Testis (tissue), 5 donors: ENCODE measurements around the gene PSG5. TPM values are rescaled to one million over a fixed set of nuclear protein-coding genes. Genes with fewer than 3 reads are reported as not detected.
"Not testable (repeated sequence)": the region's sequence is repeated elsewhere in the genome, so short reads cannot be mapped to it uniquely, and the experiment has no call there.

Experiments used
- DNase-seq: peaks from one replicate; pipeline ENCODE4 v3.0.0-alpha.2; 2019
- H3K27ac ChIP-seq, 2 donors: fragments of 200-600 bp; sonication (generic); one replicate each; pipeline ENCODE4 v1.5.1; 2019
- H3K27me3 ChIP-seq: fragments of 200-600 bp; sonication (generic); one replicate; pipeline ENCODE4 v1.5.1; 2019
- H3K36me3 ChIP-seq: fragments of 200-600 bp; sonication (generic); one replicate; pipeline ENCODE4 v1.5.1; 2017; ENCODE audit warnings: low read depth; ENCODE audit errors: missing control alignments
- H3K4me1 ChIP-seq: fragments of 200-600 bp; sonication (generic); one replicate; pipeline ENCODE4 v1.5.1; 2019
- H3K4me3 ChIP-seq, 2 donors: fragments of 200-600 bp; sonication (generic); one replicate each; pipeline ENCODE4 v1.5.1; 2017 to 2019
- H3K9me3 ChIP-seq: fragments of 200-600 bp; sonication (generic); one replicate; pipeline ENCODE4 v1.5.1; 2017
- CTCF ChIP-seq, 3 experiments: fragments of 450-650 bp in 2 of 3; fragments of 200-600 bp in 1 of 3; sonication (generic) in 1 of 3; IDR thresholded peaks; one replicate each; pipeline ENCODE4 v1.5.1; 2016 to 2019; ENCODE audit warnings: antibody characterized with exemption in 3 of 3, mild to moderate bottlenecking in 2 of 3, moderate library complexity in 1 of 3
- POLR2A ChIP-seq: fragments of 450-650 bp; IDR thresholded peaks from one replicate; pipeline ENCODE4 v1.6.1; 2017; ENCODE audit warnings: antibody characterized with exemption, mild to moderate bottlenecking, moderate library complexity
- WGBS, 2 donors: methylation state at CpG; one replicate each; pipeline ENCODE4 v1.1.5; 2018; 5-methylcytosine and 5-hydroxymethylcytosine counted together
- intact Hi-C: fragments of 100-400 bp; cut with DNase I; formaldehyde crosslinking; loops from one replicate; pipeline ENCODE4 v1.15.1; 2023; ENCODE audit warnings: low total_unique reads
- long read RNA-seq, 2 donors: transcript quantifications; one replicate each; lab custom pipeline, GENCODE V29; 2026
- polyA plus RNA-seq: library from polyadenylated mRNA; stranded (reverse); fragments of 350-450 nt; fragmentation: Illumina TruSeq; extraction: RNeasy Lipid Tissue Mini Kit (QIAGEN cat#74804); gene quantifications from one replicate; pipeline ENCODE4 v1.2.3, GENCODE V29; 2014; ENCODE audit warnings: low read depth, low replicate concordance; ENCODE audit not compliant: insufficient read depth
- total RNA-seq, 2 donors: library from RNA; depleted of rRNA; stranded (reverse); fragments of >200 nt; gene quantifications; one replicate each; pipeline ENCODE4 v1.2.3, GENCODE V29; 2016

The PSG5 gene
- total RNA-seq (not detected), polyA plus RNA-seq (not detected)
- long read RNA-seq, donor 1, result 0 reads
- long read RNA-seq, donor 2, result 0 reads

- intact Hi-C loops, H3K36me3 ChIP-seq: not testable (repeated sequence)
Observed at GRCh38 chr19:43186311-43186935, at the start of gene PSG5. Gene PSG5 (minus strand): TSS chr19:43186536. CDS start chr19:43186405, 131 bp downstream.

GRCh38 chr19:43235686-43236085, 49.4 kb upstream of the PSG5 start:
- H3K27me3 ChIP-seq, H3K27ac ChIP-seq, H3K36me3 ChIP-seq, H3K9me3 ChIP-seq, DNase-seq, H3K4me3 ChIP-seq, intact Hi-C loops, H3K4me1 ChIP-seq: not testable (repeated sequence)
- WGBS, 2 donors, result 85 to 86% methylated on average over 3 of the region's 3 CpGs

More at GRCh38 chr19:43186311-43186935, at the start of gene PSG5:
- not testable (repeated sequence) for H3K4me1 ChIP-seq, H3K27me3 ChIP-seq, H3K9me3 ChIP-seq, DNase-seq, H3K27ac ChIP-seq, H3K4me3 ChIP-seq
- 76% methylated on average over 7 of the region's 7 CpGs for WGBS, 2 donors

- Histone ChIP-seq H3K36me3 (no peaks in the 10 kb centered on the region), H3K27me3 (no peaks in the 10 kb centered on the region), H3K4me3 (no peak overlapping the region), H3K4me1 (no peaks in the 10 kb centered on the region), H3K9me3 (no peaks in the 10 kb centered on the region), H3K27ac (no peak overlapping the region)
- WGBS, 2 donors, result 59 to 81% methylated on average over 2 of the region's 2 CpGs
- intact Hi-C loops, result no loop called here
- DNase-seq, result no peak
- TF ChIP-seq CTCF (IDR thresholded peaks at IDR 0.05) (no peak), POLR2A (no peak)
Observed at GRCh38 chr19:43229315-43229714, 43.0 kb upstream of the PSG5 start.

- not testable (repeated sequence) for DNase-seq
Observed at GRCh38 chr19:43228730-43229129, 42.4 kb upstream of the PSG5 start.

GRCh38 chr19:43226986-43227385, 40.6 kb upstream of the PSG5 start:
- DNase-seq, H3K4me1 ChIP-seq, H3K36me3 ChIP-seq, H3K9me3 ChIP-seq, H3K27me3 ChIP-seq, H3K27ac ChIP-seq, H3K4me3 ChIP-seq, intact Hi-C loops: not testable (repeated sequence)
- 73 to 75% methylated on average over 1 of the region's 1 CpG for WGBS, 2 donors

More at GRCh38 chr19:43228730-43229129, 42.4 kb upstream of the PSG5 start:
- WGBS, 2 donors, result 54 to 77% methylated on average over 2 of the region's 2 CpGs
- H3K36me3 ChIP-seq, intact Hi-C loops, H3K4me1 ChIP-seq, H3K4me3 ChIP-seq, H3K9me3 ChIP-seq, H3K27ac ChIP-seq, H3K27me3 ChIP-seq: not testable (repeated sequence)

- 65 to 88% methylated on average over 2 of the region's 2 CpGs for WGBS, 2 donors
- H3K4me1 ChIP-seq, result no peaks in the 10 kb centered on the region
- intact Hi-C loops, result no loop called here
- H3K9me3 ChIP-seq, result no peaks in the 10 kb centered on the region
- H3K27ac ChIP-seq, result no peak overlapping the region
- DNase-seq, result no peak
- H3K27me3 ChIP-seq, result no peaks in the 10 kb centered on the region
- no peak for TF ChIP-seq POLR2A
- TF ChIP-seq CTCF (IDR thresholded peaks at IDR 0.05), result no peak
- H3K4me3 ChIP-seq, result no peak overlapping the region
- H3K36me3 ChIP-seq, result no peaks in the 10 kb centered on the region
Observed at GRCh38 chr19:43224855-43225253, 38.5 kb upstream of the PSG5 start.

- H3K4me1 ChIP-seq, H3K9me3 ChIP-seq, H3K27me3 ChIP-seq, H3K36me3 ChIP-seq, H3K4me3 ChIP-seq, DNase-seq, intact Hi-C loops, H3K27ac ChIP-seq: not testable (repeated sequence)
- 72 to 75% methylated on average over 5 of the region's 5 CpGs for WGBS, 2 donors
Observed at GRCh38 chr19:43224201-43224854, 38.0 kb upstream of the PSG5 start.

- H3K36me3 ChIP-seq, H3K9me3 ChIP-seq, H3K4me3 ChIP-seq, DNase-seq, H3K27me3 ChIP-seq, H3K4me1 ChIP-seq, H3K27ac ChIP-seq, intact Hi-C loops: not testable (repeated sequence)
- WGBS, 2 donors, result 60 to 69% methylated on average over 2 to 22 of the region's 22 CpGs
Observed at GRCh38 chr19:43221891-43222290, 35.6 kb upstream of the PSG5 start.

GRCh38 chr19:43219136-43219535, 32.8 kb upstream of the PSG5 start:
- H3K36me3 ChIP-seq, DNase-seq, H3K27me3 ChIP-seq, H3K4me1 ChIP-seq, H3K4me3 ChIP-seq, H3K9me3 ChIP-seq, intact Hi-C loops, H3K27ac ChIP-seq: not testable (repeated sequence)
- WGBS, 2 donors, result 64 to 89% methylated on average over 1 to 4 of the region's 4 CpGs

GRCh38 chr19:43215881-43216280, 29.5 kb upstream of the PSG5 start:
- intact Hi-C loops, H3K27ac ChIP-seq, H3K36me3 ChIP-seq, H3K9me3 ChIP-seq, DNase-seq, H3K4me3 ChIP-seq, H3K27me3 ChIP-seq, H3K4me1 ChIP-seq: not testable (repeated sequence)
- 43 to 45% methylated on average over 2 of the region's 2 CpGs for WGBS, 2 donors
